PC-3 (cell line): Measurements from ENCODE around the gene LTBP3. TPM values are rescaled to one million over a fixed set of nuclear protein-coding genes. Genes with fewer than 3 reads are reported as not detected.

Source experiments
- ATAC-seq: fragments of 200-7000 bp; cut with Tn5 transposase; 2 replicates; pipeline ENCODE4 v1.9.1; 2020; ENCODE audit warnings: mild to moderate bottlenecking, moderate library complexity
- BruUV-seq: library from RNA; stranded (reverse); fragments of 400-500 nt; replicated peaks from 2 replicates; lab custom pipeline; 2021; lab: Mats Ljungman, UMichigan
- CTCF ChIA-PET: fragments of 300-600 bp; sonication (Branson Sonifier 250); formaldehyde crosslinking; loops from one replicate; lab custom pipeline; 2022; ENCODE audit warnings: antibody characterized with exemption; lab: Charles Lee
- POLR2A ChIA-PET: fragments of 300-600 bp; sonication (Branson Sonifier 250); formaldehyde crosslinking; loops from one replicate; lab custom pipeline; 2022; ENCODE audit warnings: antibody characterized with exemption; ENCODE audit not compliant: unreplicated experiment; lab: Charles Lee
- DNase-seq: peaks from one replicate; pipeline ENCODE4 v3.0.0-alpha.2; 2015
- H2AFZ ChIP-seq: fragments of 300-600 bp; sonication (generic); 2 replicates; pipeline ENCODE4 v1.6.0; 2016; ENCODE audit warnings: antibody characterized with exemption, low read length
- H3F3A ChIP-seq: fragments of 300-600 bp; sonication (generic); one replicate; pipeline ENCODE4 v1.6.0; 2017; ENCODE audit warnings: antibody characterized with exemption, low read length, control low read depth, mild to moderate bottlenecking; ENCODE audit not compliant: unreplicated experiment
- H3K27ac ChIP-seq: fragments of 300-600 bp; sonication (generic); 2 replicates; pipeline ENCODE4 v1.5.1; 2016; ENCODE audit warnings: mild to moderate bottlenecking, low read length
- H3K27me3 ChIP-seq: fragments of 300-600 bp; sonication (generic); 2 replicates; pipeline ENCODE4 v1.6.1; 2016; ENCODE audit warnings: low read length, mixed read lengths
- H3K36me3 ChIP-seq: fragments of 300-600 bp; sonication (generic); 2 replicates; pipeline ENCODE4 v1.6.1; 2016; ENCODE audit warnings: low read depth, mixed run types, low read length, mixed read lengths
- H3K4me1 ChIP-seq: fragments of 300-600 bp; sonication (generic); 2 replicates; pipeline ENCODE4 v1.5.1; 2016; ENCODE audit warnings: low read length; ENCODE audit not compliant: insufficient read depth
- H3K4me2 ChIP-seq: fragments of 300-600 bp; sonication (generic); 2 replicates; pipeline ENCODE4 v1.6.0; 2016; ENCODE audit warnings: low read length
- H3K4me3 ChIP-seq: fragments of 300-600 bp; sonication (generic); 2 replicates; pipeline ENCODE4 v1.5.1; 2016; ENCODE audit warnings: mild to moderate bottlenecking, low read length, mixed read lengths
- H3K79me2 ChIP-seq: fragments of 300-600 bp; sonication (generic); 2 replicates; pipeline ENCODE4 v1.6.1; 2017; ENCODE audit warnings: low read length, mixed read lengths
- H3K9ac ChIP-seq: fragments of 300-600 bp; sonication (generic); 2 replicates; pipeline ENCODE4 v1.6.0; 2016; ENCODE audit warnings: mild to moderate bottlenecking, low read length
- H3K9me2 ChIP-seq: fragments of 300-600 bp; sonication (generic); replicated peaks from 2 replicates; pipeline ENCODE4 v1.6.1; 2016; ENCODE audit warnings: mixed run types, low read length, mixed read lengths
- H3K9me3 ChIP-seq: fragments of 300-600 bp; sonication (generic); 2 replicates; pipeline ENCODE4 v1.6.1; 2016; ENCODE audit warnings: low read length, mixed read lengths
- H4K20me1 ChIP-seq: fragments of 300-600 bp; sonication (generic); 2 replicates; pipeline ENCODE4 v1.6.1; 2016; ENCODE audit warnings: low read length, mixed read lengths
- CTCF ChIP-seq: fragments of 300-600 bp; sonication (generic); conservative IDR thresholded peaks from 2 replicates; pipeline ENCODE4 v1.5.1; 2017; ENCODE audit warnings: antibody characterized with exemption, low read depth, mild to moderate bottlenecking, low read length
- EZH2 ChIP-seq: fragments of 300-600 bp; sonication (generic); IDR thresholded peaks from one replicate; pipeline ENCODE4 v1.6.1; 2017; ENCODE audit warnings: antibody characterized with exemption, mild to moderate bottlenecking, low read length; ENCODE audit not compliant: unreplicated experiment
- EZH2phosphoT487 ChIP-seq: fragments of 300-600 bp; sonication (generic); IDR thresholded peaks from 2 replicates; pipeline ENCODE4 v1.6.1; 2018; ENCODE audit warnings: mild to moderate bottlenecking, antibody characterized with exemption, low read length, borderline replicate concordance
- intact Hi-C: fragments of 100-400 bp; cut with micrococcal nuclease; formaldehyde crosslinking; loops from 2 replicates; pipeline ENCODE4 v1.9.0; 2023
- total RNA-seq: library from RNA; depleted of rRNA; stranded (reverse); fragments of >200 nt; gene quantifications from 2 replicates; pipeline ENCODE4 v1.2.3, GENCODE V29; 2014

Gene LTBP3
- total RNA-seq, 1 experiment from 2014 or later = 197 TPM

DNA sequence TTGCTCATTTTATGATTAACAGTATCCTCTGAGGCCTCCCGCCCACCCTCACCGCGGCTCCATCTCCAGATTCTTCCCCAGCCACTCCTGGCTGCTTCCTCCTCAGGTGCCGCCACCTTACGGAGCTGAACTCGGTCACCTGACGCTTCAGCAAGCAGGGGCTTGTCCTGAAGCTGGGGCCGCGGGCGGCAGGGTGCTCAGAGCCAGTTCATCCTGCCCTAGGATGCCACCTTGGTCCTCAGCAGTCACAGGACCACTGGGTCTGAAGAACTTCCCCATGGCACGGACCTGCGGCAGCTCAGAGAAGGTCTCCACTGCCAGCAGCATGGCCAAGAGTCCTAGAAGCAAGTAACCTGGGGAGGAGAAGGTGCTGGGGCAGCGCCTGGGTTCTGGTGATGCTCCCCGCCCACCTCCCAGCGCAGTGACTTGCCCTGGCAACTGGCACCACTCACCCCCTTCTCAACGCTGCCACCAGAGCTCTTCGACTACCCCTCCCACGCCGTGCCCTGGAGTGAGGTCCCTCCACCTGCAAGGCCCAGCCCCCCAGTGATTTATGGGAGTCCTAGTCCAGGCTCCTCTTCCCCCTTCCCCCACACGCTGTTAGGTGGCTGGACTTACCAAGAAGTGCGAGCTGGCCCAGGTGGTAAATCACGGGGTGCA lies 34.8 kb upstream of the LTBP3 start:
- peaks cover 2% of the 10 kb centered on the region; the same call in 1 of the 2 replicates for H3K36me3 ChIP-seq
- no peak overlapping the region for H3K9ac ChIP-seq
- H3K4me2 ChIP-seq = no peak overlapping the region
- H3K9me2 ChIP-seq = no peaks in the 10 kb centered on the region
- no peaks in the 10 kb centered on the region for H4K20me1 ChIP-seq
- BruUV-seq = no TSS peak
- POLR2A ChIA-PET = interaction anchor here (1.0 kb wide), 1 partner anchor 22 kb away, joined by 5 read pairs; the partner anchor contains the start of gene PCNX3
- TF ChIP-seq CTCF = no peak
- no peak for TF ChIP-seq EZH2phosphoT487
- no peak for TF ChIP-seq EZH2
- H3K4me1 ChIP-seq = no peaks in the 10 kb centered on the region
- CTCF ChIA-PET = interaction anchor here (1.0 kb wide), 2 partner anchors 16 to 51 kb away, joined by 3 to 4 read pairs; no protein-coding TSS in a partner anchor
- no peaks in the 10 kb centered on the region for H3F3A ChIP-seq
- H3K27ac ChIP-seq = no peak overlapping the region
- DNase-seq (no peak), ATAC-seq (no peak)
- no peaks in the 10 kb centered on the region for H3K79me2 ChIP-seq
- no peak overlapping the region for H3K4me3 ChIP-seq
- H2AFZ ChIP-seq = no peak overlapping the region
- intact Hi-C loops = no loop called here
- H3K9me3 ChIP-seq = no peaks in the 10 kb centered on the region
- H3K27me3 ChIP-seq = no peaks in the 10 kb centered on the region

GRCh38 chr11:65591939-65592857 lies 34.0 kb upstream of the LTBP3 start:
- Histone ChIP-seq H3K9me3 (no peaks in the 10 kb centered on the region), H3K4me3 (no peak overlapping the region), H3K27me3 (no peaks in the 10 kb centered on the region), H3K79me2 (no peaks in the 10 kb centered on the region), H3K27ac (no peak overlapping the region), H3F3A (no peaks in the 10 kb centered on the region), H2AFZ (no peak overlapping the region), H3K36me3 (no peaks in the 10 kb centered on the region; the same call in 1 of the 2 replicates), H3K4me1 (no peaks in the 10 kb centered on the region), H3K9me2 (no peaks in the 10 kb centered on the region), H3K4me2 (no peak overlapping the region), H4K20me1 (no peaks in the 10 kb centered on the region), H3K9ac (no peak overlapping the region)
- ATAC-seq = no peak
- DNase-seq = no peak
- POLR2A ChIA-PET = no interaction called here
- BruUV-seq = no TSS peak
- intact Hi-C loops = no loop called here
- CTCF ChIA-PET = no interaction called here
- no peak for TF ChIP-seq EZH2phosphoT487
- TF ChIP-seq EZH2 = no peak
- TF ChIP-seq CTCF = no peak
